Progenitor cell of endocrine pancreas (in vitro differentiated cells): ENCODE data around the gene SLC13A2. TPM values are rescaled to one million over a fixed set of nuclear protein-coding genes. Genes with fewer than 3 reads are reported as not detected.

Experiments used
- DNase-seq: peaks from one replicate; pipeline ENCODE4 v3.0.0; 2021; ENCODE audit warnings: low spot score; ENCODE audit not compliant: unreplicated experiment
- H3K27ac Mint-ChIP-seq: 2 replicates; pipeline ENCODE4 v1.8.0; 2021; ENCODE audit warnings: mild to moderate bottlenecking, moderate library complexity, mixed read lengths
- H3K27me3 Mint-ChIP-seq: 2 replicates; pipeline ENCODE4 v1.8.0; 2021; ENCODE audit warnings: mixed read lengths
- H3K36me3 Mint-ChIP-seq: 2 replicates; pipeline ENCODE4 v1.8.0; 2022; ENCODE audit warnings: mixed read lengths; ENCODE audit not compliant: insufficient read depth
- H3K4me1 Mint-ChIP-seq: 2 replicates; pipeline ENCODE4 v1.8.0; 2021; ENCODE audit warnings: low read depth, mixed read lengths
- H3K4me3 Mint-ChIP-seq: 2 replicates; pipeline ENCODE4 v1.8.0; 2021; ENCODE audit warnings: low read depth, mild to moderate bottlenecking, moderate library complexity, mixed read lengths
- H3K9me3 Mint-ChIP-seq: 2 replicates; pipeline ENCODE4 v1.8.0; 2021; ENCODE audit warnings: low read depth, mixed read lengths
- total RNA-seq: library from RNA; stranded (reverse); gene quantifications from 2 replicates; pipeline ENCODE4 v1.2.1, GENCODE V29; 2021
- TF ChIP-seq, protein P1 (sequence below): fragments of 200-600 bp; sonication (generic); IDR thresholded peaks from one replicate; pipeline ENCODE4 v1.5.0; 2021; ENCODE audit warnings: antibody characterized with exemption, mild to moderate bottlenecking; ENCODE audit not compliant: unreplicated experiment

Gene SLC13A2
- total RNA-seq, 1 donor from 2014 or later: 0.31 TPM

DNA sequence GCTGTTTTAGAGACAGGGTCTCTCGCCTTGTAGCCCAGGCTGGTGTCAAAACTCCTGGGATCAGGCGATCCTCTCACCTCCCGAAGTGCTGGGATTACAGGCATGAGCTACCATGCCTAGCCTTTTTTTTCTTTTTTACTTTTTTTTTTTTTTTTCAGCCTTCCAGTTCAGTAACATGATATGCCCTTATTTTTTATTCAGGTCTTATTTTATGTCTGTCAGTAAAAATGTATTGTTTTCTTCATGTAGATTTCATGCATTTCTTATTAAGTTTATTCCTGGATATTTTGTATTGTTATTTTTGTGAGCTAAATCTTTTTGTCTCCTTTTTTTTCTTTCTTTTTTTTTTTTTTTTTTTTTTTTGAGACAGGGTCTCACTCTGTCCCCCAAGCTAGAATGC, 30.0 kb downstream of the SLC13A2 start:
- H3K27me3 Mint-ChIP-seq: peaks cover 24% of the 10 kb centered on the region
- no peaks in the 10 kb centered on the region for H3K36me3 Mint-ChIP-seq

DNA sequence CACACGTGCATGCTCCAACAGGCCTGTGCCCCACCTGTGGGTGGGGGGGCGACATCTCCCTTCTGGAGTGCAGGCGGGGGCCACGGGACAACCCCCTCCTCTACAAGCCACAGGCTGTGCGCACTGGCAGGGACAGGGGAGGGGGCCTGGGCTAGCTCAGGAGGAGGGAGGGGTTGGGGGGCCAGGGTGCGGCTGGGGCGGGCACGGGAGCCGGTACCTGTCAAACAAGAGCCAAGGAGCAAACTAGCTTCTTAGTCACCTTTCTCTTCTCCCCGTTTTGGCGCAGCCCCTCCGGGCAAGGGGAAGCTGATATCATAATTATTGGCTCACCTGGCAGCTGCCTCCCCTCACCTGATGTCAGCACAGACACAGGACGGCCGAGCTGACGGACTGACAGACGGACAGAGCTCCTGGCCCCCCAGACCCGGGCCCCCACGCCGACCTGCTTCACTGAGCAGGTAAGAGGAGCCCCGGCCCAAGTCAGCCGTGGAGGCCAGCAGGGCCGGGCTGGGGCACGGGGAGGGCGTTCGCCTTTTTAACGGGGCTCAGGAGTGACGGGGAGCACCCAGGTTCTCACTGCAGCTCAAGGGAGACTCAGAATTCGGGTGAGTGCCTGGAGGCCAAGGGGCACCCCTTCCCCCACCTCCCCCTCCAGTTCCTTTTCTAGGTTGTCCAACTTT, 32.7 kb downstream of the SLC13A2 start, which contains the start of gene FOXN1:
Gene FOXN1 (plus strand): TSS at position 363 of the 680 bp plus-strand sequence. CDS start 17,622 bp downstream, outside the sequence.
- H3K27me3 Mint-ChIP-seq: peaks cover 47% of the 10 kb centered on the region
- DNase-seq: no peak
- TF ChIP-seq, protein P1, sequence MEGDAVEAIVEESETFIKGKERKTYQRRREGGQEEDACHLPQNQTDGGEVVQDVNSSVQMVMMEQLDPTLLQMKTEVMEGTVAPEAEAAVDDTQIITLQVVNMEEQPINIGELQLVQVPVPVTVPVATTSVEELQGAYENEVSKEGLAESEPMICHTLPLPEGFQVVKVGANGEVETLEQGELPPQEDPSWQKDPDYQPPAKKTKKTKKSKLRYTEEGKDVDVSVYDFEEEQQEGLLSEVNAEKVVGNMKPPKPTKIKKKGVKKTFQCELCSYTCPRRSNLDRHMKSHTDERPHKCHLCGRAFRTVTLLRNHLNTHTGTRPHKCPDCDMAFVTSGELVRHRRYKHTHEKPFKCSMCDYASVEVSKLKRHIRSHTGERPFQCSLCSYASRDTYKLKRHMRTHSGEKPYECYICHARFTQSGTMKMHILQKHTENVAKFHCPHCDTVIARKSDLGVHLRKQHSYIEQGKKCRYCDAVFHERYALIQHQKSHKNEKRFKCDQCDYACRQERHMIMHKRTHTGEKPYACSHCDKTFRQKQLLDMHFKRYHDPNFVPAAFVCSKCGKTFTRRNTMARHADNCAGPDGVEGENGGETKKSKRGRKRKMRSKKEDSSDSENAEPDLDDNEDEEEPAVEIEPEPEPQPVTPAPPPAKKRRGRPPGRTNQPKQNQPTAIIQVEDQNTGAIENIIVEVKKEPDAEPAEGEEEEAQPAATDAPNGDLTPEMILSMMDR: no peak
- no peaks in the 10 kb centered on the region for H3K36me3 Mint-ChIP-seq
- no peak within 1 kb of the TSS for H3K4me3 Mint-ChIP-seq
- no peaks in the 10 kb centered on the region for H3K9me3 Mint-ChIP-seq
- no peak within 1 kb of the TSS for H3K27ac Mint-ChIP-seq
- peaks cover 12% of the 10 kb centered on the region for H3K4me1 Mint-ChIP-seq

More for the DNA sequence above, 30.0 kb downstream of the SLC13A2 start:
- H3K27ac Mint-ChIP-seq: no peak overlapping the region
- DNase-seq: no peak
- no peaks in the 10 kb centered on the region for H3K9me3 Mint-ChIP-seq
- TF ChIP-seq, protein P1: no peak
- H3K4me1 Mint-ChIP-seq: peaks cover 30% of the 10 kb centered on the region
- H3K4me3 Mint-ChIP-seq: no peak overlapping the region

DNA sequence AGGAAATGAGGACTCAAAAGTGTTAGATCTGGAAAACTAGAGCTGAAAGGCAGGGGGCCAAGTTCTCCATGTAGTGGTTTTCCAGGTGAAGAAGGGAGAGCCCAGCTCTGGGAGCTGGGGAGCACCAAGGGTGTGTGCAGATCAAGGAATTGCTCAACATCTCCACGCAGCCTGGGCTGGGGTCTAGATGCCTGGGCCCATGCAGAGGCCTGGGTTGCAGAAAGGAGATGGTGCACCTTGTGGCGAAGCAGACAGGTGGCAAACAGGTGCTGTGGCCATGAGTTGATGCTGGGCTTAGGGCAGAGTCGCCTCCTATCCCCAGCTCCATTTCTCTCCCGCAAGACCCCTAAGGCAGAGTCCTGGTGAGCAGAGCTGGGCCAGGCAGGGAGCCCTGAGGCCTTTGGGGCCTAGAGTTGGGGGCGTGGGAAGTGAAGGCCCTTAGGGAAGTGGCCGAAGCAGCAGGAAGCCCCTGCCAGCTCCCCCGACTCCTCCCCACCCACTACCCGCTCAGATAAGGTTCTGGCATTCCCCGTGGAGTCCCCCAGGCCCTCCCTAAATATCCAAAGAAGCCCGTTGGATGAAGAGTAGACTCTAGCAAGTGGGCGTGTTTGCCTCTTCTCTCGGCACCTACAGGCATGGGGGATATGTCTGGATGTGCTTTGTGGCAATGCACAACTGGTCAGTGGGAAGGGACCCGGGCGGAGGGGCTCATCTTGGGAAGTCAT, 33.5 kb downstream of the SLC13A2 start:
- TF ChIP-seq, protein P1: no peak
- Mint-ChIP-seq H3K9me3 (no peaks in the 10 kb centered on the region), H3K36me3 (no peaks in the 10 kb centered on the region), H3K4me1 (peaks cover 10% of the 10 kb centered on the region), H3K27me3 (peaks cover 47% of the 10 kb centered on the region), H3K4me3 (no peak overlapping the region), H3K27ac (no peak overlapping the region)
- DNase-seq: no peak

DNA sequence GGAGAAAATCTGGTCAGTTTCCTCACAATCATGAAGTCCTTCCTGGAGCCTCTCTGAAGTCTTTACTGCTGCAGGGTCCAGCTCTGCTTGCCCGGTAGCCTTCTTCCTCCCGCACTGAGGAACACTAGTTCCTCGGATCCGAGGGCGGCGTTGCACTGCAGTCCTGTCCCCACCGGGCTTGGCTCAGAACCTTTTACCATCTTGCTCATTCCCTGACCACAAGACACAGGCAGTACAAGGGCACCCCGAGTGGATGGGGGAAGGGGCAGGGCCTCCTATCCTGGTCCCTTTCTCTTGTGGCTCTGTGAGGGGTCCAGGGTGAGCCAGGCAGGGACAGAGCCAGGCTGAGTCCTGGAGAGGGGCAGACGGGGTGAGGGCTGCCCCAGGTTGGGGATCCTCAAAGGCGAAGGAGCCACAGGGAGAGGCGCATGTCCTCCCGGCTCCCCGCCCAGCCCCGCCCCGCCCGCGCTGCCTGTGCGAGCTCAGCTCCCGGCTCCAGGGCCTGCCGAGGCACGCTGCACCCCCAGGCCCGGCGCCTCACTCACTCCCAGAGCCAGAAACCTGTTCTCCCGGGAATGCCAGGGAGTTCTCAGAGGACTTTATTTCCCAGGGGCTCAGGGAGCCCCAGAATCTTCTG, 34.2 kb downstream of the SLC13A2 start:
- Mint-ChIP-seq H3K9me3 (no peaks in the 10 kb centered on the region), H3K27me3 (peaks cover 45% of the 10 kb centered on the region), H3K36me3 (no peaks in the 10 kb centered on the region), H3K27ac (no peak overlapping the region), H3K4me1 (peaks cover 10% of the 10 kb centered on the region), H3K4me3 (no peak overlapping the region)
- TF ChIP-seq, protein P1: no peak
- DNase-seq: no peak

DNA sequence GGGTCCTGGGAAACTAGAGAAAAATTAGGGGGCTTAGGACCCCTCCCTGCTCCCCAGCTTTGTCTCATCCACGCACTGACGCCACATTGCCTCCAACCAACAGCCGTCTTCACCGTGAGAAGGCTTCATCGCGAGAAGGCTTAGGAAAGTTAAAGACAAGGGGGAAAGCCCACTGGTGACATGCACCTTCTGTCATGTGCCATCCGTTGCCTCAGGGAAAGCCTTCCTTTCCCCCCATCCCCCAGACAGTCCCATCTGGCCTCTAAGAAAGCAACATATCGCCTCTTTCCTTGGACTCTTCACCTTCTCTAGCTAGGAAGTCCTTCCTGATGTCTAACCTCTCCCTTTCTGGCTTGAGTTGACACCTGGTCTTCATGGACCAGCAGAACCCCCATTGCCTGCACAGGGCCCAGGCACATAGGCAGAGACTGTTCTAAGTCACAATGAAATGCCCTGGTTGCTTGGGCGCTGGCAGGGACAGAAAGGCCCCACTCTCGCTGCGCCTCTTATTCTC, 34.8 kb downstream of the SLC13A2 start:
- peaks cover 10% of the 10 kb centered on the region for H3K4me1 Mint-ChIP-seq
- H3K9me3 Mint-ChIP-seq: no peaks in the 10 kb centered on the region
- no peak for DNase-seq
- peak overlapping the region; percentile 37 for H3K27ac Mint-ChIP-seq
- no peaks in the 10 kb centered on the region for H3K36me3 Mint-ChIP-seq
- TF ChIP-seq, protein P1: no peak
- H3K27me3 Mint-ChIP-seq: peaks cover 45% of the 10 kb centered on the region
- H3K4me3 Mint-ChIP-seq: no peak overlapping the region
